Osteocyte (in vitro differentiated cells): ENCODE data around the gene EBF4. TPM values are rescaled to one million over a fixed set of nuclear protein-coding genes. Genes with fewer than 3 reads are reported as not detected.
"Not testable (repeated sequence)": the region's sequence is repeated elsewhere in the genome, so short reads cannot be mapped to it uniquely, and the experiment has no call there.

Source experiments
- DNase-seq: peaks from one replicate; pipeline ENCODE4 v3.0.0; 2021; ENCODE audit warnings: mixed read lengths; ENCODE audit not compliant: unreplicated experiment; ENCODE audit errors: extremely low spot score
- H3K27ac Mint-ChIP-seq: one replicate; pipeline ENCODE4 v1.8.0; 2021; ENCODE audit warnings: mild to moderate bottlenecking, mixed read lengths; ENCODE audit not compliant: unreplicated experiment
- H3K27me3 Mint-ChIP-seq: one replicate; pipeline ENCODE4 v1.8.0; 2021; ENCODE audit warnings: mixed read lengths; ENCODE audit not compliant: unreplicated experiment
- H3K36me3 Mint-ChIP-seq: one replicate; pipeline ENCODE4 v1.8.0; 2021; ENCODE audit warnings: mixed read lengths; ENCODE audit not compliant: unreplicated experiment
- H3K4me1 Mint-ChIP-seq: one replicate; pipeline ENCODE4 v1.8.0; 2021; ENCODE audit warnings: mixed read lengths; ENCODE audit not compliant: unreplicated experiment
- H3K4me3 Mint-ChIP-seq: one replicate; pipeline ENCODE4 v1.8.0; 2021; ENCODE audit warnings: mild to moderate bottlenecking, moderate library complexity, mixed read lengths; ENCODE audit not compliant: unreplicated experiment
- H3K9me3 Mint-ChIP-seq: one replicate; pipeline ENCODE4 v1.8.0; 2021; ENCODE audit warnings: mixed read lengths; ENCODE audit not compliant: unreplicated experiment
- CTCF ChIP-seq: fragments of 200-600 bp; sonication (generic); IDR thresholded peaks from 2 replicates; pipeline ENCODE4 v1.5.0; 2021; ENCODE audit warnings: antibody characterized with exemption, mild to moderate bottlenecking, moderate library complexity
- total RNA-seq: library from RNA; stranded (reverse); gene quantifications from 2 replicates; pipeline ENCODE4 v1.2.1, GENCODE V29; 2021

The EBF4 gene
- total RNA-seq, 1 donor from 2014 or later: 12.8 TPM

GRCh38 chr20:2761885-2762284, 69.3 kb downstream of the EBF4 start:
- no peak for TF ChIP-seq CTCF
- Mint-ChIP-seq H3K27ac (no peak overlapping the region), H3K4me3 (no peak overlapping the region), H3K9me3 (no peaks in the 10 kb centered on the region), H3K36me3 (no peaks in the 10 kb centered on the region), H3K4me1 (peaks cover 8% of the 10 kb centered on the region), H3K27me3 (peaks cover 21% of the 10 kb centered on the region)
- DNase-seq: no peak

GRCh38 chr20:2762578-2763131, 70.1 kb downstream of the EBF4 start:
- TF ChIP-seq CTCF: no peak
- H3K27me3 Mint-ChIP-seq: peaks cover 26% of the 10 kb centered on the region
- no peak overlapping the region for H3K27ac Mint-ChIP-seq
- H3K36me3 Mint-ChIP-seq: no peaks in the 10 kb centered on the region
- H3K9me3 Mint-ChIP-seq: no peaks in the 10 kb centered on the region
- H3K4me1 Mint-ChIP-seq: peaks cover 10% of the 10 kb centered on the region
- no peak overlapping the region for H3K4me3 Mint-ChIP-seq
- no peak for DNase-seq

- DNase-seq: no peak
- Mint-ChIP-seq H3K4me1 (peaks cover 14% of the 10 kb centered on the region), H3K27ac (no peak overlapping the region), H3K9me3 (no peaks in the 10 kb centered on the region), H3K27me3 (peaks cover 26% of the 10 kb centered on the region), H3K36me3 (no peaks in the 10 kb centered on the region), H3K4me3 (no peak overlapping the region)
- no peak for TF ChIP-seq CTCF
These were observed 70.6 kb downstream of the EBF4 start for GRCh38 chr20:2763186-2763585.

- no peak for DNase-seq
- no peak overlapping the region for H3K27ac Mint-ChIP-seq
- H3K36me3 Mint-ChIP-seq: no peaks in the 10 kb centered on the region
- no peak overlapping the region for H3K4me3 Mint-ChIP-seq
- peaks cover 12% of the 10 kb centered on the region for H3K4me1 Mint-ChIP-seq
- TF ChIP-seq CTCF: no peak
- peaks cover 24% of the 10 kb centered on the region for H3K27me3 Mint-ChIP-seq
- no peaks in the 10 kb centered on the region for H3K9me3 Mint-ChIP-seq
These were observed 75.4 kb downstream of the EBF4 start for GRCh38 chr20:2767768-2768631.

GRCh38 chr20:2768632-2769015, 76.0 kb downstream of the EBF4 start:
- Mint-ChIP-seq H3K27ac (no peak overlapping the region), H3K4me3 (no peak overlapping the region), H3K9me3 (no peaks in the 10 kb centered on the region), H3K4me1 (peaks cover 12% of the 10 kb centered on the region), H3K36me3 (no peaks in the 10 kb centered on the region), H3K27me3 (peaks cover 19% of the 10 kb centered on the region)
- no peak for TF ChIP-seq CTCF
- no peak for DNase-seq

- H3K4me3 Mint-ChIP-seq, H3K9me3 Mint-ChIP-seq, DNase-seq, H3K36me3 Mint-ChIP-seq, H3K27ac Mint-ChIP-seq: not testable (repeated sequence)
- peaks cover 16% of the 10 kb centered on the region for H3K27me3 Mint-ChIP-seq
- H3K4me1 Mint-ChIP-seq: peaks cover 12% of the 10 kb centered on the region
These were observed 77.5 kb downstream of the EBF4 start for GRCh38 chr20:2770091-2770490.
